ENCODE measurements around the gene FGD2. TPM values are rescaled to one million over a fixed set of nuclear protein-coding genes. Genes with fewer than 3 reads are reported as not detected.

The FGD2 gene
- total and polyA plus RNA-seq, 2 experiments from 2014 or later, result 0.29 TPM; not detected in 1

- TF ChIP-seq CTCF (IDR thresholded peaks at IDR 0.05; ENCODE audit: low read depth, low read length), result no peak
- Histone ChIP-seq H3K36me3 (peaks cover 19% of the 10 kb centered on the region), H3K27ac (peak overlapping the region; percentile 44)
These were observed 25.3 kb upstream of the FGD2 start for GRCh38 chr6:36980129-36980528.

GRCh38 chr6:36980876-36981619, 24.4 kb upstream of the FGD2 start:
- Histone ChIP-seq H3K36me3 (peaks cover 12% of the 10 kb centered on the region), H3K4me3 (no peak overlapping the region), H3K9me3 (ENCODE audit: low read depth) (no peaks in the 10 kb centered on the region), H3K4me1 (ENCODE audit: low read depth) (peaks cover 44% of the 10 kb centered on the region), H3K27ac (peak overlapping the region; percentile 44), H3K27me3 (no peaks in the 10 kb centered on the region)
- DNase-seq (ENCODE audit: low read depth in 1 of 2, low spot score in 1 of 2), result no peak
- no peak for TF ChIP-seq CTCF (IDR thresholded peaks at IDR 0.05; ENCODE audit: low read depth, low read length)

More at GRCh38 chr6:36980129-36980528, 25.3 kb upstream of the FGD2 start:
- Histone ChIP-seq H3K4me1 (ENCODE audit: low read depth) (peaks cover 49% of the 10 kb centered on the region), H3K9me3 (ENCODE audit: low read depth) (no peaks in the 10 kb centered on the region), H3K27me3 (no peaks in the 10 kb centered on the region), H3K4me3 (no peak overlapping the region)
- DNase-seq (ENCODE audit: low read depth in 1 of 2, low spot score in 1 of 2), result no peak

- no peak overlapping the region for H3K4me3 ChIP-seq
- no peaks in the 10 kb centered on the region for H3K27me3 ChIP-seq
- H3K9me3 ChIP-seq (ENCODE audit: low read depth), result no peaks in the 10 kb centered on the region
- no peak for TF ChIP-seq CTCF (IDR thresholded peaks at IDR 0.05; ENCODE audit: low read depth, low read length)
- no peak for DNase-seq (ENCODE audit: low read depth in 1 of 2, low spot score in 1 of 2)
- no peak overlapping the region for H3K27ac ChIP-seq
- H3K36me3 ChIP-seq, result no peaks in the 10 kb centered on the region
- peaks cover 39% of the 10 kb centered on the region for H3K4me1 ChIP-seq (ENCODE audit: low read depth)
These were observed 21.9 kb upstream of the FGD2 start for GRCh38 chr6:36983538-36983937.

GRCh38 chr6:36984581-36985416, 20.7 kb upstream of the FGD2 start:
- peaks cover 34% of the 10 kb centered on the region for H3K4me1 ChIP-seq (ENCODE audit: low read depth)
- H3K36me3 ChIP-seq, result no peaks in the 10 kb centered on the region
- peak; percentile 54 to 78 for DNase-seq (ENCODE audit: low read depth in 1 of 2, low spot score in 1 of 2)

GRCh38 chr6:36985417-36985807, 20.0 kb upstream of the FGD2 start:
- DNase-seq (ENCODE audit: low read depth in 1 of 2, low spot score in 1 of 2), result no peak
- H3K4me3 ChIP-seq, result peak overlapping the region; percentile 87
- no peaks in the 10 kb centered on the region for H3K36me3 ChIP-seq
- H3K4me1 ChIP-seq (ENCODE audit: low read depth), result peaks cover 29% of the 10 kb centered on the region
- TF ChIP-seq CTCF (IDR thresholded peaks at IDR 0.05; ENCODE audit: low read depth, low read length), result no peak
- no peaks in the 10 kb centered on the region for H3K27me3 ChIP-seq
- H3K9me3 ChIP-seq (ENCODE audit: low read depth), result no peaks in the 10 kb centered on the region
- peak overlapping the region; percentile 98 for H3K27ac ChIP-seq

More at GRCh38 chr6:36984581-36985416, 20.7 kb upstream of the FGD2 start:
- H3K27ac ChIP-seq, result peak overlapping the region; percentile 98
- peak overlapping the region; percentile 87 for H3K4me3 ChIP-seq
- TF ChIP-seq CTCF (IDR thresholded peaks at IDR 0.05; ENCODE audit: low read depth, low read length), result no peak
- no peaks in the 10 kb centered on the region for H3K27me3 ChIP-seq
- H3K9me3 ChIP-seq (ENCODE audit: low read depth), result no peaks in the 10 kb centered on the region

Measured in cardiac muscle cell (in vitro differentiated cells and primary cell).